ENCODE measurements around the gene NAPEPLD. TPM values are rescaled to one million over a fixed set of nuclear protein-coding genes. Genes with fewer than 3 reads are reported as not detected.

Gene NAPEPLD
- total and polyA plus RNA-seq, 2 donors (not counting 1 experiment from before 2014, with no cell fraction given): 5.7 to 9.2 TPM

- no peaks in the 10 kb centered on the region for H3K79me2 ChIP-seq (ENCODE audit: control insufficient read depth, insufficient read depth, low read length)
- no peaks in the 10 kb centered on the region for H4K20me1 ChIP-seq (ENCODE audit: control insufficient read depth, extremely low read depth, insufficient read depth, low read length)
- no peak overlapping the region for H3K4me3 ChIP-seq (replicated peaks in 1 of 4; ENCODE audit: control extremely low read depth in 1 of 4, insufficient read depth in 1 of 4, low read depth in 3 of 4, low read length in 4 of 4)
- no peak overlapping the region for H3K4me2 ChIP-seq (ENCODE audit: extremely low read depth, insufficient read depth, low read length)
- no peak overlapping the region for H3K9ac ChIP-seq (ENCODE audit: insufficient read depth, low read length)
- H3K4me1 ChIP-seq (ENCODE audit: control insufficient read depth, extremely low read depth, insufficient read depth, low read length): no peaks in the 10 kb centered on the region
- H3K27ac ChIP-seq (ENCODE audit: insufficient read depth, low read length): no peak overlapping the region
- TF ChIP-seq EZH2 (IDR thresholded peaks at IDR 0.05; ENCODE audit: low read length, missing control alignments): no peak
- TF ChIP-seq CTCF (conservative IDR thresholded peaks at IDR 0.05 in 1 of 2, IDR thresholded peaks at IDR 0.05 in 1 of 2; ENCODE audit: low read depth in 1 of 2, low read length in 2 of 2): no peak
- H3K27me3 ChIP-seq (ENCODE audit: control insufficient read depth, insufficient read depth, low read length): no peaks in the 10 kb centered on the region
- H3K9me3 ChIP-seq (ENCODE audit: control insufficient read depth, insufficient read depth, low read depth, low read length): no peaks in the 10 kb centered on the region
- no peaks in the 10 kb centered on the region for H3K36me3 ChIP-seq (ENCODE audit: control insufficient read depth, insufficient read depth, low read length)
- no peak overlapping the region for H2AFZ ChIP-seq (ENCODE audit: low read length)
- DNase-seq (ENCODE audit: low read depth in 2 of 2): no peak
Observed at GRCh38 chr7:103121641-103122040, 27.3 kb downstream of the NAPEPLD start.

GRCh38 chr7:103120362-103120761, 28.5 kb downstream of the NAPEPLD start:
- H4K20me1 ChIP-seq (ENCODE audit: control insufficient read depth, extremely low read depth, insufficient read depth, low read length): no peaks in the 10 kb centered on the region
- H3K4me3 ChIP-seq (replicated peaks in 1 of 4; ENCODE audit: control extremely low read depth in 1 of 4, insufficient read depth in 1 of 4, low read depth in 3 of 4, low read length in 4 of 4): no peak overlapping the region
- no peak overlapping the region for H3K9ac ChIP-seq (ENCODE audit: insufficient read depth, low read length)
- peak; percentile 6 to 45 for DNase-seq (ENCODE audit: low read depth in 2 of 2)
- no peaks in the 10 kb centered on the region for H3K36me3 ChIP-seq (ENCODE audit: control insufficient read depth, insufficient read depth, low read length)
- no peaks in the 10 kb centered on the region for H3K79me2 ChIP-seq (ENCODE audit: control insufficient read depth, insufficient read depth, low read length)
- TF ChIP-seq CTCF (conservative IDR thresholded peaks at IDR 0.05 in 1 of 2, IDR thresholded peaks at IDR 0.05 in 1 of 2; ENCODE audit: low read depth in 1 of 2, low read length in 2 of 2): no peak
- no peak overlapping the region for H2AFZ ChIP-seq (ENCODE audit: low read length)
- H3K4me1 ChIP-seq (ENCODE audit: control insufficient read depth, extremely low read depth, insufficient read depth, low read length): no peaks in the 10 kb centered on the region
- no peak overlapping the region for H3K27ac ChIP-seq (ENCODE audit: insufficient read depth, low read length)
- H3K27me3 ChIP-seq (ENCODE audit: control insufficient read depth, insufficient read depth, low read length): no peaks in the 10 kb centered on the region
- H3K9me3 ChIP-seq (ENCODE audit: control insufficient read depth, insufficient read depth, low read depth, low read length): no peaks in the 10 kb centered on the region
- H3K4me2 ChIP-seq (ENCODE audit: extremely low read depth, insufficient read depth, low read length): no peak overlapping the region

GRCh38 chr7:103119791-103120291, 29.1 kb downstream of the NAPEPLD start:
- H3K4me2 ChIP-seq (ENCODE audit: extremely low read depth, insufficient read depth, low read length): no peak overlapping the region
- no peaks in the 10 kb centered on the region for H3K36me3 ChIP-seq (ENCODE audit: control insufficient read depth, insufficient read depth, low read length)
- H3K9me3 ChIP-seq (ENCODE audit: control insufficient read depth, insufficient read depth, low read depth, low read length): no peaks in the 10 kb centered on the region
- H3K4me3 ChIP-seq (replicated peaks in 1 of 4; ENCODE audit: control extremely low read depth in 1 of 4, insufficient read depth in 1 of 4, low read depth in 3 of 4, low read length in 4 of 4): no peak overlapping the region
- TF ChIP-seq EZH2 (IDR thresholded peaks at IDR 0.05; ENCODE audit: low read length, missing control alignments): no peak
- H3K9ac ChIP-seq (ENCODE audit: insufficient read depth, low read length): no peak overlapping the region
- DNase-seq (ENCODE audit: low read depth in 2 of 2): no peak
- H4K20me1 ChIP-seq (ENCODE audit: control insufficient read depth, extremely low read depth, insufficient read depth, low read length): no peaks in the 10 kb centered on the region
- H3K4me1 ChIP-seq (ENCODE audit: control insufficient read depth, extremely low read depth, insufficient read depth, low read length): no peaks in the 10 kb centered on the region
- no peaks in the 10 kb centered on the region for H3K79me2 ChIP-seq (ENCODE audit: control insufficient read depth, insufficient read depth, low read length)
- no peaks in the 10 kb centered on the region for H3K27me3 ChIP-seq (ENCODE audit: control insufficient read depth, insufficient read depth, low read length)
- H3K27ac ChIP-seq (ENCODE audit: insufficient read depth, low read length): no peak overlapping the region
- no peak overlapping the region for H2AFZ ChIP-seq (ENCODE audit: low read length)
